ENCODE measurements around the gene SLC8A1. TPM values are rescaled to one million over a fixed set of nuclear protein-coding genes. Genes with fewer than 3 reads are reported as not detected.

The SLC8A1 gene
- total RNA-seq, 1 experiment from 2014 or later: 1.7 TPM

DNA sequence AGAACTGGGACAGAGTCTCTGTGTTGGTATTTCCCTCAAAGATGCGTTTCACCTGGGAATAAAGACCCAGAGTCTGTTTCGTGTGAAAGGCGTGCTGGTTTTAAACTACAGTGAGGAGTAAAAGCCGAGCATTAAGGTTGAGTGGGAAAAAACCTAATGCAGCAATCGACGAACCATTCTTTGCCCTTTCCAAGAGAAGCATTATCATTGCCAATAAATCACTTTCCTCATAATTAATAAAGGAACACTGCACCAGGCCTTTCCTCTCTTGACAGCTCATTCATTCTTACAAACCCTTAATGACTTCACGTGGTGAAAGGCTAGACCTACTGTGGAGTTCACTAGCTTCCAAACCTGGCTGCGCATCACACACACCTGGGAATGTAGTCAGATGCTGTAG lies 896 bp upstream of the SLC8A1 start:
- Histone ChIP-seq H2AK5ac (ENCODE audit: insufficient read length, low read length) (no peak overlapping the region), H3K56ac (ENCODE audit: insufficient read length, low read depth, low read length) (no peak overlapping the region), H3K23ac (ENCODE audit: insufficient read length, low read depth, low read length) (no peak overlapping the region), H3T11ph (ENCODE audit: low read length) (no peak overlapping the region), H4K20me1 (ENCODE audit: control insufficient read depth, insufficient read depth, insufficient read length) (no peaks in the 10 kb centered on the region), H2BK20ac (ENCODE audit: low read depth, low read length, poor library complexity, severe bottlenecking) (no peak overlapping the region), H3K23me2 (ENCODE audit: insufficient read length, low read depth, low read length, poor library complexity, severe bottlenecking) (peaks cover 9% of the 10 kb centered on the region), H3K27me3 (ENCODE audit: insufficient read depth, low read length) (peaks cover 5% of the 10 kb centered on the region; the same call in 1 of the 2 replicates), H3K79me1 (ENCODE audit: insufficient read depth, low read depth, low read length, poor library complexity, severe bottlenecking) (no peaks in the 10 kb centered on the region), H2AFZ (ENCODE audit: low read length) (no peak overlapping the region), H2BK12ac (ENCODE audit: insufficient read length, low read depth, low read length) (no peak overlapping the region), H4K5ac (ENCODE audit: insufficient read length, low read depth, low read length) (no peak overlapping the region), H4K8ac (replicated peaks; ENCODE audit: insufficient read length, low read depth, low read length) (no peak overlapping the region), H2BK5ac (ENCODE audit: insufficient read length, low read length) (no peak overlapping the region), H3K27ac (ENCODE audit: insufficient read length, low read depth, low read length) (no peak overlapping the region), H2BK15ac (ENCODE audit: low read depth, low read length) (no peak overlapping the region), H3K18ac (ENCODE audit: insufficient read length, low read depth, low read length) (no peak overlapping the region), H3K4me1 (ENCODE audit: insufficient read depth, low read length) (peaks cover 4% of the 10 kb centered on the region), H2BK120ac (ENCODE audit: low read depth, low read length, poor library complexity, severe bottlenecking) (no peak overlapping the region), H3K9ac (ENCODE audit: extremely low read depth, insufficient read length, low read length) (no peak overlapping the region), H3K9me3 (ENCODE audit: control insufficient read depth, low read depth, low read length) (no peaks in the 10 kb centered on the region), H4K91ac (ENCODE audit: insufficient read length, low read depth, low read length) (no peak overlapping the region), H3K79me2 (ENCODE audit: insufficient read depth, low read length) (no peaks in the 10 kb centered on the region), H3K14ac (ENCODE audit: insufficient read depth, low read length) (no peak overlapping the region), H3K4me2 (ENCODE audit: insufficient read depth, insufficient read length, low read length) (peak overlapping the region; percentile 55), H3K4ac (ENCODE audit: low read depth, low read length) (no peak overlapping the region)
- Mint-ChIP-seq H3K4me1 (peaks cover 35 to 46% of the 10 kb centered on the region in 2 experiments), H3K9me3 (peaks cover 0 to 3% of the 10 kb centered on the region in 2 experiments; a peak in 2 of 5 replicates), H3K27me3 (ENCODE audit: low read depth) (peaks cover 45% of the 10 kb centered on the region), H3K36me3 (ENCODE audit: insufficient read depth in 1 of 3, low read depth in 3 of 3) (no peaks in the 10 kb centered on the region), H3K27ac (no peak overlapping the region), H3K4me3 (peak overlapping the region; percentile 74 to 81)
- TF ChIP-seq, protein P1, sequence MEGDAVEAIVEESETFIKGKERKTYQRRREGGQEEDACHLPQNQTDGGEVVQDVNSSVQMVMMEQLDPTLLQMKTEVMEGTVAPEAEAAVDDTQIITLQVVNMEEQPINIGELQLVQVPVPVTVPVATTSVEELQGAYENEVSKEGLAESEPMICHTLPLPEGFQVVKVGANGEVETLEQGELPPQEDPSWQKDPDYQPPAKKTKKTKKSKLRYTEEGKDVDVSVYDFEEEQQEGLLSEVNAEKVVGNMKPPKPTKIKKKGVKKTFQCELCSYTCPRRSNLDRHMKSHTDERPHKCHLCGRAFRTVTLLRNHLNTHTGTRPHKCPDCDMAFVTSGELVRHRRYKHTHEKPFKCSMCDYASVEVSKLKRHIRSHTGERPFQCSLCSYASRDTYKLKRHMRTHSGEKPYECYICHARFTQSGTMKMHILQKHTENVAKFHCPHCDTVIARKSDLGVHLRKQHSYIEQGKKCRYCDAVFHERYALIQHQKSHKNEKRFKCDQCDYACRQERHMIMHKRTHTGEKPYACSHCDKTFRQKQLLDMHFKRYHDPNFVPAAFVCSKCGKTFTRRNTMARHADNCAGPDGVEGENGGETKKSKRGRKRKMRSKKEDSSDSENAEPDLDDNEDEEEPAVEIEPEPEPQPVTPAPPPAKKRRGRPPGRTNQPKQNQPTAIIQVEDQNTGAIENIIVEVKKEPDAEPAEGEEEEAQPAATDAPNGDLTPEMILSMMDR (conservative IDR thresholded peaks at IDR 0.05): no peak
- no peak for DNase-seq
- no CpG with 5 or more reads among the region's 8 CpGs for WGBS (ENCODE audit: extremely low coverage, insufficient read length, low lambda C conversion rate)

Measured in H9 (cell line).